ENCODE results near the gene TELO2.
A peak's percentile ranks its signal among the peaks of the same experiment; 100 is the strongest.

TELO2 gene

DNA sequence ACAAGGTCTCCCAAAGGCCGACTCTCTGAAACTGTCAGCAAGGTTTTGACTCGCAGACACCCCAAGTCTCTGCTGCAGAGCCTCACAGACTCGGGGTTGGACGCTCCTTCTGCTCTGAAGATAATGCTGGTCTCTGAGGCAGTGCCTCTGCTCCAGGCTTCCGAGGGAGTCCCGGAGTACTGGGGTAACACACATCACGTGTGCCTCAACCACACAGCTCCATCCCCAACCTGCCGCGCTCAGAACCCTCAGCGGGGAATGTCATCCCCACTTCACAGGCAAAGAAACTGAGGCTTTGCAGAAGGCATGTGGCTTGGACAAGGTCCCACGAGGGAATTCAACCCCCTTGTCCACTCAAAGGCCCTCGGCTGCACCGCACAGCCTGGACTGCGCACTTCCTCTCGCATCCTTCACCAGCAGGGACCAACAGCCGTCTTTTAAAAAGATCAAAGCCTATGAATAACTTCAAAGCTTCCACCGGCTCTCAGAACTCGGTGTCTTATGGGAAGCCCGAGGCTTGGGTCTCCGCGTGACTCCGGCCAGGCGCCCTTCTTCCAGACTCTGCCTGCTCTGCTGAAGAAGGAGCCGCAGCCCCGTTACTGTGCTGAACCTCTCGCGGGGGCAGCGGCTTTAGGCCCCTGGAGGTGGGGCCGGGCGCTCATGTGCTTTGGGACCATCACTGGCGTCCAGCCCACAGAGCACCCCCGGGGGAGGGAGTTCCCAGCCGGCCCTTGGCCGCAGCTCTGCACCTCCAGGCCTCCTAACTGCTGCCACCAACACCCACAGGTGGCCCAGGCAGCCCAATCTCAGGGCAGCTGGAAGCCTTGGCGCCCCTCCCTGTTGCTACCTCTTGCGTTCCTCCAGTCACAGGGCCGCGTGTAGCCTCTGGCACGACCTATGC is 42.5 kb downstream of the TELO2 start:
- DNase-seq (ENCODE audit: low read depth in 2 of 3, low spot score in 2 of 3) = no peak

DNA sequence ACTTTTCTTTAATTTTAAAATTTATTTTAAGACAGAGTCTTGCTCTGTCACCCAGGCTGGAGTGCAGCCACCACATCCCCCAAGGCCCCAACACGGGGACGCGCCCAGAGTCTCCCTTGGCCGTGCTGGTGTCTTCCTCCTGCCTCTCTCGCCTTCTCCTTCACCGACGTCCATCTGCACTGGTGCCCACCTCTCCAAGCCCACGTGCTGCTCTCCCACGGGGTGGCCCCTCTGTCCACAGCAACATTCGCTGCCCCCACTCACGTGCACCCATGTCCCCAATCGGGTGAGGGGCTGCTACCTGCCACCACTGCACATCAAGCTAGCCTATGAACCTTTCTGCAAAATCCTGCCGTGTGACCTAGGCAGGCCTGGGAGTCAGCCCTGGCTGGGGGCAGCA is 43.4 kb downstream of the TELO2 start:
- DNase-seq (ENCODE audit: low read depth in 2 of 3, low spot score in 2 of 3) = no peak

DNA sequence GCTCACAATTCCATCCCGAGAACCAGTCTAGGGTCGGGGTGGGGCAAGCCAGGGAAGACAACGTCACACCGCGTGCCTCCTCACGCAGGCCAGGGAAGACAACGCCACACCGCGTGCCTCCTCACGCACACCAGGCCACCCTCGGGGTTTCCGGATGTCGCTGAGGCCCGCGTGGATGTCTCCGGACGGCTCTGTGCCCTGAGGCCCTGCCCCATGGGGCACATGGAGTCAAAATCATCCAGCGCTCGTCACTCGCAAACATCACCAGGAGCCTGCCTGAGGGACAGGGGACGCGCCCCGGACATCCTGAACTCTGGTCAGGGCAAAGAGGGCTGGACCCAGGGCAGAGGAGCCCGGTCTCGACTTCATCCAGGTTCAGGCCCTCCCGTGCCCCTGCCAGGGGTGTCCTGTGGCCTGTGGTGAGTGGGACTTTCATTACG is 44.0 kb downstream of the TELO2 start:
- no peak for DNase-seq (ENCODE audit: low read depth in 2 of 3, low spot score in 2 of 3)

DNA sequence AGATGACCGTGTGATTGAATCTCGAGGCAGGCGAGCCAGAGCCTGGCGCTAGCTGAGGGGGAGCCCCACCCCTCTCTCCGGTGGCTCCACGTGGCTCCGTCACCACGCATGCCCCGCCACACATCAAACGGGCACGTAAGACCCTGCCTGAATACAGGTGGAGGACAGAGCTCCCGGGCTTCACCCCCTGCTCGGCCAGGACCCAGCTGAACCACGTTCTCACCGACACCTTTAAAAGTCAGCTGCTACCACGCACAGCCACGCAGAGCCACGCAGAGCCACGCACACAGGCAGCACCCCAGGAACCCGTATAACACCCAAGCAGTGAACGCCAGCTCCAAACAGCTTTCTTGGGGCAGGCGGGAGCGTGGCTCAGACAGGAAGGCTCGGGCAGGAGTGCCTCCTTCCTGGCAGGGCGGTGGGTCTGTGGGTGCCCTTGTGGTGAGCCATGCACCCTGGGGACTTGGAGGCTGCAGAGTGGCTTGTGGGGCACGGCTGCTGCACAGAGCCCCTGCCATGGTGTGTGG is 44.7 kb downstream of the TELO2 start:
- no peak for DNase-seq (ENCODE audit: low read depth in 2 of 3, low spot score in 2 of 3)

DNA sequence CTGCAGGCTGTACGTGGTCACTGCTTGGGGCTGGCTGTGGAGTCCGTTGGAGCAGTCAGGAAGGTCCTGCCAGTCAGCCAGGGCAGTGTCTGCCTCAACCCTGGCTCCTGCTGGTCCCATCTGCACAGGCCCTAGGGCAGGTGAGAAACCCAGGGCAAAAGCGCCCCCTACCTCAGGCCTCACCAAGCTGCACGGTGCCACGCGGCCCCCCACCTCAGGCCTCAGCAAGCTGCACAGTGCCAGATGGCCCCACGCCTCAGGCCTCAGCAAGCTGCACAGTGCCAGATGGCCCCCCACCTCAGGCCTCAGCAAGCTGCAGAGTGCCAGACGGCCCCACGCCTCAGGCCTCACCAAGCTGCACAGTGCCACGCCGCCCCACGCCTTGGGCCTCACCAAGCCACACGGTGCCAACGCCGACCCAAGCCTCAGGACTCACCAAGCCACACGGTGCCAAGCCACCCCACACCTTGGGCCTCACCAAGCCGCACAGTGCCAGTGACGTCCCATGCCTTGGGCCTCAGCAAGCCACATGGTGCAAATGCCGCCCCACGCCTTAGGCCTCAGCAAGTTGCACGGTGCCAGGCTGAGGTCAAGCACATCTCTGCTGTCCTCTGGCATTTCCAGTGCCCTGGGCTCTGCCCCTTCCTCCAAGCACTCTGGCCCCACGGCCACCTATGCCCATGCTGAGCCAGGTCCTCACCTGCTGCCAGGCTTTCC is 45.8 kb downstream of the TELO2 start:
- no peak for DNase-seq (ENCODE audit: low read depth in 2 of 3, low spot score in 2 of 3)

DNA sequence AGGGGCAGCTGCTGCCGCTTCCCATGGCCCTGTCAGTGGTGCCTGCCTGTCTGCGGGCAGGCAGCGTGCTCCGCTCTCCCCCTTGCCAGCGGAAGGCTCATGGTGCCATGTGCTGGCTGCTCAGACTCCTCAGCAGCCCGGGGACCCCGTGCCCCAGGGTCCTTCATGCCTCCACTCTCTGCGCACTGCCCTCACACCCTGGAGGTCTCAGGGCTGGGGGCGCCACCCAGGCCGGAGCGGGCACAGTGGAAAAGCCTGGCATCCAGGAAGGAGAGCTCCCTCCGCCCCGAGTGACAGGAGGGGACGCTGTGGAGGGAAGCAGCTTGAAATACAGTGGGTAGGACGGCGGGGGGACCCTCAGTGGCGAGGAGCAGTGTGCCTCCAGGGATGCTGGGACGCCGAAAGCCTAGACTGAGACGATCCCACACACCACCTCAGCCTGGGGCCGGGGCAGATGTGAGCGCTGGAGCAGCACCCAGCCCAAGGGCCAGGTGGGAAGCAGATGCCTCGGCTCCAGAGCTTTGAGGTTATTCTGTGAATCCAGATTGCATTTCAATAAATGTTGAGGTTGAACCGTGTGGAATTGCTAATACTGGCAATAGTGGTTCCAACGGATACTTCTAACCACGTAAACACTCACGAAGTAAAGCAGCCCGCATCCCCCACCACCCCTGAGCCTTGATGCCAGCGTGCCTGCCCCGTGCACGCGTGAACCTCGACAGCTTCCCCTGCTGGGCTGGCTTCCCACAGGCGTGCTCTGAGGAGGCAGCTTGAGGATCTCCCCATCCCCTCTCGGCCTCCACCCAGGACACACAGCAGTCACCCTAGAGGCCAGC is 46.8 kb downstream of the TELO2 start:
- no peak for DNase-seq (ENCODE audit: low read depth in 2 of 3, low spot score in 2 of 3)

DNA sequence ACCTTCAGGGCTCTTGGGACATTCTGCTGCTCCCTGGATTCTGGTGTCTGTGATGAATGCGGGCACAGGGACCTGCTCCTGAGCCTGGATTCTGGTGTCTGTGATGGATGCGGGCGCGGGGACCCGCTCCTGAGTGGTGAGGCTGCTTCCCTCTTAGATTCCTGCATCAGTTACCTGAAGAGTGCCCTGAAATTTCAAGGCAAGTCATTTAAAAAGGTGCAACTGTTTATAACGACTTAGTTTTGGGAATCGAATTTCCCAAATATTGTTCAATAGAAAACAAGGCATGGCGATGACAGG is 47.3 kb downstream of the TELO2 start:
- DNase-seq (ENCODE audit: low read depth in 2 of 3, low spot score in 2 of 3) = no peak

DNA sequence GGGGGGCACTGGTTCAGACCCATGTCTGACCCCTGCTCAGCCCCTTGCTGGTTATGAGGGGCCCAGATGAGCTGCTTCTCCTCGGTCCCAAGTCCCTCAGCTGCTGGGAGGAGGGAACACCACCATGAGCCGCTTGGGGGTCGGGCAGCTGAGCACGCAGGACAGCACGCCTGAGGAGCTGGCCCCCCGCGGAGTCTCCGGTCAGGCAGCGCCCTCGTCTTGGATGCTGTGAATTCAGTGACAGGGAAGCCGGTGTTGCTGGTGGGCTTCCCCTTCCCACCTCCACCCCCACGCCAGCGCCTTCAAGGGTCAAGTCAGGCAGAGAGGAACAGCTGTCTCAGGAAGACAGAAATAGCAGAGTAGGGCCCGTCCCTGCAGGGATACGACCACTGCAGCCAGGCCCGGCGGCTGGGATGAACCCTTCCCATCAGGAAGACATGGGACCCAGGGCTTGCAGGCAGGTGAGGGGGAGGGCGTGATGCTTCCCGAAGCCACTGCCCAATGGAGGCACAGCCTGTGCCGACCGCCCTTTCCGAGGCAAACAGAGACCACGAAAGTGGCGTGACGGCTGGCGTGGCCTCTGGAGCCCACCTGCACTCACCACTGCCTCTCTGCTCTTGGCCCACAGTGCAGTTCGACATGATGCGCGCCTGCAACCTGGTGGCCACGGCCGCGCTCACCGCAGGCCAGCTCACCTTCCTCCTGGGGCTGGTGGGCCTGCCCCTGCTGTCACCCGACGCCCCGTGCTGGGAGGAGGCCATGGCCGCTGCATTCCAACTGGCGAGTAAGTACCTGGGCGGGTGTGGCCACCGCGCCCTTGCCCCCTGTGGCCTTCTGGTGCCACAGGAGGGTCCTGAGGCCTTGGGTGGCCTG is 48.4 kb downstream of the TELO2 start:
- DNase-seq (ENCODE audit: low read depth in 2 of 3, low spot score in 2 of 3) = no peak

DNA sequence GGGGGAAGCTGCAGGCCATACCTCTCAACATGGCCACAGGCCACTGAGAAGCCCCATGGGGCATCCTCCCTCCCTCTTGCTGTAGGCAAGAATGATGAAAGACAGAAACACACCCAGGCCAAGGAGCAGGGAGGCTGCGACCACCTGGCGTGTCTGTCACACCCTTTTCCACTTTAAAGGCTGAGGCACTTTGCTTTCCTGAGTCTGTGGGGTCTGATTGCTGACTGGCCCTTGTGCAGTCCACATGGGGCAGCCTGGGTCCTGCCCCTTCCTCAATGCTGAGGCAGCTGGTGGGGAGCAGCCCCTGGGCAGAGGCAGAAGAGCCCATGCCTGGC is 49.0 kb downstream of the TELO2 start:
- DNase-seq (ENCODE audit: low read depth in 2 of 3, low spot score in 2 of 3) = no peak

DNA sequence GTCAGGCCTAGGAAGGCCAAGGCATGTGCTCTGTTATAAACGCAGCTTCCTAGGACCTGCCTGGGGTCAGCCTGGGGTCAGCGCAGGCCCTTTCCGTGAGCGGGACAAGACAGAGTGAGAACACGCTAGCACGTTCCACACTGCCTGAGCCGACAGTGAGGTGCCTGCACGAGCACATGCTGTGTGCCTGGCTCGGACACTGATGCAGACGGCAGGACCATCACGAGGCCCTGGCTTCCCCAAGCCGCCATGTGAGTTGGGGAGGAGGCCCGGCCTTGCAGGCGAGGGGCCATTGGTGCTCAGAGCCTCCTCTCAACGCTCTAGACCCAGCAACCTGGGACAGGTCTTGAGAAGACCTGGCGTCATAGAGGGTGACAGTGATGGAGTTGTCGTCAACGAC is 49.4 kb downstream of the TELO2 start:
- no peak for DNase-seq (ENCODE audit: low read depth in 2 of 3, low spot score in 2 of 3)

DNA sequence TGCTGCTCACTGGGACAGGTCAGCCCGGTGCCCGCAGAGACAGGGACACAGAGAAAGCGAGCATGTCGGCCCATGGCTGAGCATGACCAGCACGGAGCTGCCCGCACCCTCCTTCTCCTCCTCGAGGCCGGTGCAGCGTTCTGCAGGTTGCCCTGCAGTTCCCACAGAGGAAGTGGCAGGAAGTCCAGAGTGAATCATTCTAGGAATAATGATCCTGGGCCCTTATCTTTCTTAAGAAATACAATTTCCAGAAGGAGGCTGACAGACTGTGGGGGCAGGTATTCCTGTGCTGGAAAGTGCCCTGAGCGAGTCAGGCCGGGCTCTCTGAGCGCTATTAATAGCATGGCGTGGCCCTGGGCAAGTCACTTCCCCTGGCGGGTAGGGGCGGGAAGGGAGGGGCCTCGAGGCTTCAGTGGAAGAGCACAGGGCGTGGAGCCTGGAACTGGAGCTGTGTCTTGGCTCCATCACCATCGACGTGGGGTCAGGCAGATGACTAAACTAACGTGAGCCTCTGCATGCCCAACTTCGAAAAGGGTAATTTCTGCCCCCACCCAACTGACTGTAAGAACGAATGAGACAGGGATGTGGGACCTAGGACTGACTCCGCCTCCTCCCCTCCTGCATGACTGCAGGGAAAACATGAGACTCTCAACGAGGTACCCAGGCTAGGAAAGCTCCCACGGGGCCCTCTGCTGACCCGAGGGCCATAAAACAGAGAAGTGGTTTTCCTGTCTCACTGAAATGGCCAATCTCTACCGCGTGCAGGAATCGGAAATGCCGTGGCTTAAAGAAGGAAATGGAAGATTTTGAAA is 50.1 kb downstream of the TELO2 start:
- peak in 1 of 3 experiments; percentile 44 for DNase-seq (ENCODE audit: low read depth in 2 of 3, low spot score in 2 of 3)

DNA sequence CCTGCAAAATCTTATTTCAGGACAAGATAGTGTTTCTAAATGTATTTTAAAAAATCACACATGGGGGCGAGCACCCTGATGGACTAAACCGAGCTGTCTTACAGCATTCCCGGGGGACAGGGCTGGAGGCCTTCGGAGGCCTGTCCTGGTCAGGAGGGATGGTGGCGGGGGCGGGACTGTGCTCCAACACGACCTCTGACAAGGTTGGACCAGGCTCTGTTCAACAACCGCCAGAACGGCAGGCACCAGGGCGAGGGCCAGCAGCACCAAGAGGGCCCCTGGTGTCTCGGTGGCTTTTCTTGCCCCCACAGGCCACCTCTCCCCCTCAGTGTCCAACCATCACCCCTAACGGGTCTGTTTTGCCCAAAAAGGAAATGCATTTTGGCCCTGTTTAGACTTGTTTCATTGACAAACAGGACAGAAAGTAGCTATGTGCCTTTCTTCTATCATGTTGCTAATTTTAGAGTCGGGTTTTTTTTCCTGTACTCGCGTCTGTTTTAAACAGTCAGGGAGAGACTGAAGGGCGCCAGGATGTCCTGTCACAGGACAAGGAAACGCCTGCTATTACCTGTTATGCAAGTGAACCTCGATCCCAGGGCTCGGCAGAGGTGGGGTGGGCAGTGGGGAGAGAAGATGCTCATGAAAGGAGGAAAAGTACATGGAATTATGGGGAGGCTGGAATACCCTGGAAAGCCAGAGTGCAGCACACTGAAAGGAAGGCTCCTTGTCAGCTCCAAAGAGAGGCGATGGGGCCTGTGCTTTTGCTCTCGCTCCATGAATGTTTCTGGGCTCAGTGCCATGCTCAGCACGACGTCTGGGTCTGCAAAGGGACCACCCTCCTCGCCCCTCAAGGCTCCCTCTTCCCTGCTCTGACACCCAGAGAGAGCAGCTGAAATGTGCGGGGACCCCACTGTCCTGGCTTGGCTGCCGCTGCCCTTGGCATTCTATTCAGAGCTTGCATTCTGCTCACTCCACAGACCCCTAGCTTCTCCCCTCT is 52.2 kb downstream of the TELO2 start:
- no peak for DNase-seq (ENCODE audit: low read depth in 2 of 3, low spot score in 2 of 3)

DNA sequence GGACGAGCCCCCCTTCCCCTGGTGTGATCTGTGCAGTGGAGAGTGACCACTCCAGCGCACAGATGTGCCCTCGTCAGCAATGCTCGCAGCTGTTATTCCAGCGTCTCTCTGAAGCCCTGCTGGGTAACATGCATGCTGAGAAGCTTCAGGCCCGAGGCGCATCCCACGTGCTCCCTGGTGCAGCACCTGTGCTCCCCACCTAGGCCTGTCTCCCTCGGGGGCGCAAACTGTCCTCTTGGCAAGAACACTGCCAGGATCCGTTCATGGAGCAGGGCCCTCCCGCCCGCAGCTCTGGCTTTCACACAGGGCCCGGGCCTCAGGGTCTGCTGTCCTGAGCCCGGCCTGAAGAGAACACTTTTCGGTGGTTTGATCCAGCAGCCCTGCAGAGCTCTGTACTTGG is 53.3 kb downstream of the TELO2 start:
- DNase-seq (ENCODE audit: low read depth in 2 of 3, low spot score in 2 of 3) = no peak

DNA sequence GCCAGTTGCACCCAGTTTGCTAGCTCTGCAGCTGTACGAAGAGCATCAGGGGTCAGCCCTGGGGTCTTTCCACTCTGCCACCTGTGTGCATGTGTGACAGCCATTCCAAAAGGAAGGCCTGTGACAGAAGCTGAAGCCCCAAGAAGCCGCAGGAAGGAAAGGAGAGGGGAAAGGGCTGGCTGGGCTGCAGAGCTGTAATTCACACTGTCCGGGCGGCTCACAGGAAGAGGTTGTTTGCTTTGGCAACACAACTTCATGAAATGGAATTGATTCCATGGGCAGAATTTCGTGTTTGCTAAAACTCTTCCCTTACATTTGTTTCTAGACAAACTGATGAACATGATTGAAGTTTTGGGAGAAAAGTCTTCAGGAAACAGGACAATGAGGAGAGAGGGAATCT is 55.1 kb downstream of the TELO2 start:
- DNase-seq (ENCODE audit: low read depth in 2 of 3, low spot score in 2 of 3) = no peak

DNA sequence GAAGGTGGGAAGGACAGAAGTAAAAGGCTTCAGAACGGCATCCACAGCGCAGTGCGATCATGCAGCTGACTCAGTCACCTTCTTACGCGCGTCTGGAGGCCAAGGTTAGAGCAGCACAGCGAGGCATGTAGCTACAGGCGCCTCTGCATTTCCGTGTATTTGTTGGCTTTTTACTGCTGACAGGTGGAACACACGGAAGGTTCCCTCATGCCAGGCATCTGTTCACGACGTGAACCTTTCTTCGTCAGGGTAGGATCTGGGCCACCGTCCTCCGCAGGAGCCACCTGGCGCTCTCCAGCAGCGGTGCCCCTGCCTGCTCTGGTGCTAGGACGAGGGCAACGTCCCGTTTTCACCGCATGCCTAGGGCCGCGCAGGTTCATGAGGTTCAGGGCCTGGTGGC is 55.6 kb downstream of the TELO2 start:
- no peak for DNase-seq (ENCODE audit: low read depth in 2 of 3, low spot score in 2 of 3)

DNA sequence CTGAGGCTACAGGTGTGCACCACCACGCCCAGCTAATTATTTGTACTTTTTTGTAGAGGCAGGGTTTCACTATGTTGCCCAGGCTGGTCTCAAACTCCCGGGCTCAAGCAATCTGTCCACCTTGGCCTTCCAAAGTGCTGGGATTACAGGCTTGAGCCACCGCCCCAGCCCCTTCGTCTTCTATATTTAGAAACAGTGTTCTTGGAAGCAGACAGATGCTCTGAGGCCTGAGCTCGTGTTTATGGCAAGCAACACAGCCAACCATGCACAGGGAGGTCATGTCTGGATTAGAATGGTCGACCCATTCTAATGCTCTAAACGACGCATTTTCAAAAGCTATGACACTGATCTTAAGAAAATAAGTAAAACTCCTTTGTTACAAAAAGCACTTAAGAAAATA is 56.9 kb downstream of the TELO2 start:
- no peak for DNase-seq (ENCODE audit: low read depth in 2 of 3, low spot score in 2 of 3)

DNA sequence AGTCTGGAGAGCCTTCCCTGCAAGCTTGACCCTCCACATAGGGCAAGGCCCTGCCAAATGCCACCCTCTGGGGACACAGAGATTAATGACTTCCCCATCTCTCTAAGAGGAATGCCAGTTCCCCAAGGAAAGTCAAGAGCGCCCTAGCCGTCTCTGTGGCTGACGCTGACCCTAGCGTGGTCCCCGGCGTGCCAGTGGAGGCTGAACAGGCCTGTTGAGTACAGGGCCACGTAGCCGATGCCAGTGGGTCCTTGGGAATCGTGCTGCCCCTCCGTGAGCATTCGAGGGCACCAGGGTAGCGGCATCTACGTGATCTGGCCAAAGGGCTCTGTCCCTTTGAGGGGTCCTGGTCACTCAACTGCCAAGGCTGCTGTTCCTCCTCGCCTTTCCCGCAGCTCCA is 57.5 kb downstream of the TELO2 start:
- no peak for DNase-seq (ENCODE audit: low read depth in 2 of 3, low spot score in 2 of 3)

DNA sequence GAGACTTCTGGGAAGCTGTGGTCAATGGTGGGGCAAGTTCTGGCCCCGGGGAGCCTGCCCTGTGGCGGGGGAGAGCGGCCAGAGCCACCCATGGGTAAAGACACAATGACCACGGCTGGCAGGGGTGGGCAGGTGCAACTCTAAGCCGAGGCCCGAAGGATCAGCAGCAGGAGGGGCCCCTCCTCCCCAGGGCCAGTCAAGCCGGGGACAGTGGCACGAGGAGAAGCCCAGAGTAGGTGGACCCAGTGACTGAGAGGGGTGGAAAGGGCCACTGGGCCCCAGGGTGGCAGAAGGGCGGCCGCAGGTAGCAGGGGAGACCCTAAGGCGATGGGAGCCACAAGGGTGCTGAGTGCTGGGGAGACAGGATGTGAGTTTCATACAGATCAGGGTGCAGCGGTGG is 58.0 kb downstream of the TELO2 start:
- no peak for DNase-seq (ENCODE audit: low read depth in 2 of 3, low spot score in 2 of 3)

DNA sequence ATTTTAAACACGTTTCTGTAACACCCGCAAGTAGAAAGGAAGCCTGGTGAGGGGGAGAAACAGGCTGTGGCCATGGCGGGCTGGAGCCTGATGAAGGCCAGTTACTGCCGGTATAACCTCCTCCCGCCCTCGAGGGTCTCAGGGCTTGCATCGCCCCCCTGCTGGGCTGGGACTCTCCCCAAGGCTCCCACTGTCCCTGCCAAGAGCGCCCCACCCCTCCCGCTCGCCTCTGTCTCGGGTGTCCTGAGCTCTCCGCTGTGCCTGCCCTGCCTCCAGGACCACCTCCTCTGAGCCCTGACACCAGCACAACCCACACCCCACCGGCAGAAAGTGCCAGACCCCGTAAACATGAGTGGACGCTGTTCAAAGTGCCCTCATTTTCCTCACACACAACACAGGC is 59.0 kb downstream of the TELO2 start:
- no peak for DNase-seq (ENCODE audit: low read depth in 2 of 3, low spot score in 2 of 3)

Measured in activated CD8-positive, alpha-beta memory T cell treated with anti-CD3 and anti-CD28 coated beads for 48 hours (primary cell).